HepG2 (cell line): ENCODE measurements around the gene SOX13. TPM values are rescaled to one million over a fixed set of nuclear protein-coding genes. Genes with fewer than 3 reads are reported as not detected.
A peak's percentile ranks its signal among the peaks of the same experiment; 100 is the strongest.

Experiments used
- ATAC-seq: fragments of 200-7000 bp; cut with Tn5 transposase; 3 replicates; pipeline ENCODE4 v1.9.1; 2020; ENCODE audit warnings: mild to moderate bottlenecking, moderate library complexity
- BruUV-seq: library from RNA; stranded (reverse); fragments of 400-500 nt; replicated peaks from 2 replicates; lab custom pipeline; 2021; lab: Mats Ljungman, UMichigan
- CTCF ChIA-PET: fragments of 300-600 bp; formaldehyde crosslinking; extraction: SDS; loops from one replicate; lab custom pipeline; 2021; ENCODE audit warnings: low total read pairs, inconsistent platforms, low intra/inter-chr PET ratio; lab: Yijun Ruan, JAX
- POLR2A ChIA-PET: fragments of 350-600 bp; sonication (Branson Sonifier 250); formaldehyde crosslinking; loops from one replicate; lab custom pipeline; 2020; ENCODE audit warnings: antibody characterized with exemption, inconsistent platforms; lab: Yijun Ruan, JAX
- DNase-seq: peaks from one replicate; pipeline ENCODE4 v3.0.0-alpha.2; 2015; ENCODE audit warnings: low spot score
- FAIRE-seq: peaks from 3 replicates; lab custom pipeline; 2011; peaks lifted over from hg19 to GRCh38; lab: Jason Lieb, UNC
- H2AFZ ChIP-seq: one replicate; pipeline ENCODE4 v1.6.1; 2011; ENCODE audit warnings: low read length, inconsistent platforms
- H3K27ac ChIP-seq: fragments of 300-600 bp; 3 replicates; pipeline ENCODE4 v1.8.0; 2011; ENCODE audit warnings: mixed run types, mild to moderate bottlenecking, mixed read lengths, low read length, inconsistent platforms; ENCODE audit not compliant: insufficient read depth; ENCODE audit errors: extremely low read length
- H3K27me3 ChIP-seq, 2 experiments: fragments of 200-600 bp in 1 of 2; 2 replicates in 1 of 2; 3 replicates in 1 of 2; pipeline versions ENCODE4 v1.6.0 to v1.8.0; 2011; ENCODE audit warnings: low read length in 2 of 2, mild to moderate bottlenecking in 2 of 2, moderate library complexity in 2 of 2, inconsistent platforms in 1 of 2; ENCODE audit not compliant: insufficient read depth in 2 of 2, control insufficient read depth in 1 of 2
- H3K36me3 ChIP-seq, 2 experiments: fragments of 200-600 bp in 1 of 2; replicated peaks in 1 of 2; 2 replicates in 1 of 2; 3 replicates in 1 of 2; pipeline versions ENCODE4 v1.5.1 to v1.8.0; 2011; ENCODE audit warnings: low read length in 2 of 2, inconsistent platforms in 1 of 2; ENCODE audit not compliant: insufficient read depth in 2 of 2, control insufficient read depth in 1 of 2
- H3K4me1 ChIP-seq: 2 replicates; pipeline ENCODE4 v1.5.1; 2012; ENCODE audit warnings: low read length, inconsistent platforms; ENCODE audit not compliant: insufficient read depth
- H3K4me2 ChIP-seq: 2 replicates; pipeline ENCODE4 v1.6.0; 2011; ENCODE audit warnings: low read depth, low read length, inconsistent platforms
- H3K4me3 ChIP-seq, 3 experiments: fragments of 200-600 bp in 1 of 3; sonication (generic), shearing (Covaris generic) in 1 of 3; replicated peaks in 1 of 3; 2 replicates each; pipeline ENCODE4 v1.5.1; 2011 to 2016; ENCODE audit warnings: low read length in 3 of 3, inconsistent platforms in 2 of 3, low read depth in 2 of 3, mild to moderate bottlenecking in 2 of 3, control low read depth in 1 of 3, mixed read lengths in 1 of 3; ENCODE audit not compliant: insufficient read depth in 1 of 3
- H3K79me2 ChIP-seq: one replicate; pipeline ENCODE4 v1.6.1; 2011; ENCODE audit warnings: low read length, inconsistent platforms; ENCODE audit not compliant: insufficient read depth
- H3K9ac ChIP-seq: 2 replicates; pipeline ENCODE4 v1.6.0; 2011; ENCODE audit warnings: mild to moderate bottlenecking, low read depth, low read length, inconsistent platforms; ENCODE audit not compliant: insufficient read depth
- H3K9me3 ChIP-seq: 2 replicates; pipeline ENCODE4 v1.5.1; 2012; ENCODE audit warnings: mild to moderate bottlenecking, low read length
- H4K20me1 ChIP-seq: 2 replicates; pipeline ENCODE4 v1.6.0; 2011; ENCODE audit warnings: inconsistent platforms, mild to moderate bottlenecking, low read length, moderate library complexity; ENCODE audit not compliant: insufficient read depth
- CHCHD3 ChIP-seq: sonication (generic); formaldehyde crosslinking; IDR thresholded peaks from 2 replicates; pipeline ENCODE4 v1.8.0; 2022; ENCODE audit warnings: mild to moderate bottlenecking, missing genetic modification reagents, moderate library complexity
- CREBL2 ChIP-seq: sonication (generic); formaldehyde crosslinking; IDR thresholded peaks from 2 replicates; pipeline ENCODE4 v1.8.1; 2023; ENCODE audit warnings: missing genetic modification reagents, mild to moderate bottlenecking, borderline replicate concordance
- DRAP1 ChIP-seq: IDR thresholded peaks from 2 replicates; pipeline ENCODE4 v1.6.1; 2016; ENCODE audit warnings: missing genetic modification reagents, missing compliant biosample characterization
- PAX8 ChIP-seq: sonication (generic); formaldehyde crosslinking; IDR thresholded peaks from 2 replicates; pipeline ENCODE4 v1.8.0; 2022; ENCODE audit warnings: mild to moderate bottlenecking, missing genetic modification reagents, borderline replicate concordance
- PHF21A ChIP-seq: sonication (generic); formaldehyde crosslinking; IDR thresholded peaks from 2 replicates; pipeline ENCODE4 v1.5.0; 2020; ENCODE audit warnings: mild to moderate bottlenecking, missing genetic modification reagents
- PLRG1 ChIP-seq: fragments of 450-650 bp; conservative IDR thresholded peaks from 2 replicates; pipeline ENCODE4 v1.6.1; 2016
- TAF15 ChIP-seq: fragments of 200-400 bp; formaldehyde crosslinking; IDR thresholded peaks from one replicate; pipeline ENCODE4 v1.6.1; 2018; ENCODE audit warnings: mild to moderate bottlenecking, low read depth, low read length; ENCODE audit not compliant: poor library complexity, severe bottlenecking
- TP53 ChIP-seq: sonication (generic); formaldehyde crosslinking; conservative IDR thresholded peaks from 2 replicates; pipeline ENCODE4 v1.4.0; 2020; ENCODE audit warnings: missing genetic modification reagents
- WIZ ChIP-seq: sonication (generic); formaldehyde crosslinking; IDR thresholded peaks from 2 replicates; pipeline ENCODE4 v1.5.1; 2020; ENCODE audit warnings: mild to moderate bottlenecking, missing genetic modification reagents
- ZBTB37 ChIP-seq: sonication (generic); formaldehyde crosslinking; IDR thresholded peaks from 2 replicates; pipeline ENCODE4 v1.4.0; 2020; ENCODE audit warnings: mild to moderate bottlenecking, missing genetic modification reagents
- ZFP41 ChIP-seq: sonication (generic); formaldehyde crosslinking; IDR thresholded peaks from 2 replicates; pipeline ENCODE4 v1.4.0; 2020; ENCODE audit warnings: mild to moderate bottlenecking, missing genetic modification reagents, borderline replicate concordance
- ZNF230 ChIP-seq: sonication (generic); formaldehyde crosslinking; IDR thresholded peaks from 2 replicates; pipeline ENCODE4 v1.4.0; 2020; ENCODE audit warnings: mild to moderate bottlenecking, missing genetic modification reagents
- ZNF44 ChIP-seq: sonication (generic); formaldehyde crosslinking; IDR thresholded peaks from 2 replicates; pipeline ENCODE4 v1.5.1; 2020; ENCODE audit warnings: mild to moderate bottlenecking, missing genetic modification reagents
- ZNF598 ChIP-seq: sonication (generic); formaldehyde crosslinking; IDR thresholded peaks from 2 replicates; pipeline ENCODE4 v1.5.1; 2020; ENCODE audit warnings: mild to moderate bottlenecking, missing genetic modification reagents, borderline replicate concordance
- ZNF678 ChIP-seq: sonication (generic); formaldehyde crosslinking; IDR thresholded peaks from 2 replicates; pipeline ENCODE4 v1.4.0; 2020; ENCODE audit warnings: mild to moderate bottlenecking, missing genetic modification reagents
- WGBS: methylation state at CpG from one replicate; pipeline ENCODE4 v1.1.6; 2017; ENCODE audit warnings: low lambda C conversion rate; 5-methylcytosine and 5-hydroxymethylcytosine counted together
- in situ Hi-C: cut with HindIII; loops from 2 replicates; pipeline ENCODE4 v1.10.0; 2017; ENCODE audit warnings: low pct_unique_long_range_greater_than_20kb; ENCODE audit not compliant: extremely low pct_ligation_motif_present
- intact Hi-C: fragments of 100-400 bp; cut with micrococcal nuclease; formaldehyde crosslinking; loops from one replicate; pipeline ENCODE4 v1.10.0; 2022; ENCODE audit not compliant: unreplicated experiment
- polyA plus RNA-seq, 8 experiments: library from polyadenylated mRNA; depleted of rRNA in 3 of 8; stranded (reverse) in 7 of 8; unstranded in 1 of 8; fragments of >200 nt; fragmentation: Illumina TruSeq in 4 of 8; extraction: Trizol in 4 of 8; gene quantifications; 2 replicates each; pipeline versions ENCODE4 v1.2.1 to v1.2.3, GENCODE V29; 2011 to 2016; ENCODE audit warnings: low read depth in 4 of 8, missing spikeins in 1 of 8, mixed read lengths in 1 of 8; ENCODE audit not compliant: insufficient read depth in 1 of 8
- total RNA-seq, 5 experiments: library from RNA; depleted of rRNA; stranded (reverse); fragments of >200 nt; fragmentation: Illumina TruSeq; extraction: Trizol; gene quantifications; 2 replicates each; pipeline ENCODE4 v1.2.3, GENCODE V29; 2016; ENCODE audit warnings: low read depth in 1 of 5
- TF ChIP-seq, protein P1 (sequence below): sonication (generic); formaldehyde crosslinking; IDR thresholded peaks from 2 replicates; pipeline ENCODE4 v1.4.0; 2020; ENCODE audit warnings: missing genetic modification reagents, borderline replicate concordance

Gene SOX13
- total and polyA plus RNA-seq, 2 of the 13 experiments (the other 11 are each of a cell fraction or from before 2014, with no cell fraction given) = 13.3 to 15.8 TPM

DNA sequence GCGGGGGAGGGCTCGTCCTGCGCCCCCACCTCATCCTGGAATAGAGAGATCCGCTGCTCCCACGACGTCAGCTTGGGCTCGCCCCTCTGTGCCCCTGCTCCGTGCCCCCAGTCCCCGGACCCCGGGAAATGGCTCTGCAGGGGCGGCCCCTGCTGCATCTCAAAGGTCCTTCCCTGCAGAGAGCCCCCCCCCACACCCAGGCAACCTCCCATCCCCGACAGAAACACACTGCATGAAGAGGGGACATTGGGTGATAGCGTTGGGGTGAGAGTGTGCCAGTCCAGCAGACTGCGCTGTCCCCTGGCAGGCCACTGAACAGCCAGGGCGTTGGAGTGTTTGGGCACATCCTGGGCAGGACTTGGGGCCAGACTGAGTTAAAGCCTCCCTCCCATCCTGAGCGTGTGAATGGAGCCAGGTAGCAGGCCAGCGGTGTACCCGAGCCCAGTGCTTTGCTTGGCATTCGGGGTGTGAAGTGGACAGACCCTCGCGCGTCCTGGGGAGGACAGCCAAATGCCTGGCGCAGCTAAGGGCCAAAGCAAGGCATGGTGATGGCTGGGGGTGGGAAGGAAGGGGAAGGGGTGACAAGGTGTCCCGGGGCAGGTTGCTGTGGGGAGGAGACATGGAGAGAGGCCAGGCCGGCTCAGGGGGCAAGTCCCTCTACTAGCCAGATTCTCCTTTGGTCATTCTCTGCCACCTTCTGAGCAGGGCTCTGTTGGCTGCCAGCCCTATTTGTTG lies 79.6 kb downstream of the SOX13 start (continued):
- TF ChIP-seq ZNF230 (CRISPR knock-in tag) (no peak), CHCHD3 (0 out of 2 replicates have a peak, but pooled peaks have one; percentile 35), ZNF44 (CRISPR knock-in tag) (0 out of 2 replicates have a peak, but pooled peaks have one; percentile 49), ZFP41 (CRISPR knock-in tag) (0 out of 2 replicates have a peak, but pooled peaks have one; percentile 36), PAX8 (CRISPR knock-in tag) (0 out of 2 replicates have a peak, but pooled peaks have one; percentile 56)

- peaks cover 32% of the 10 kb centered on the region for H3K4me1 ChIP-seq
- POLR2A ChIA-PET = interaction anchor here (1.1 kb wide), 1 partner anchor 9 kb away, joined by 3 read pairs; no protein-coding TSS in a partner anchor
- H3K36me3 ChIP-seq = no peaks in the 10 kb centered on the region
- in situ Hi-C loops (no loop called here), intact Hi-C loops (loop anchor here (10.0 kb wide), 1 partner anchor 221 kb away; no protein-coding TSS in a partner anchor)
- no peak overlapping the region for H3K4me3 ChIP-seq
- no peaks in the 10 kb centered on the region for H3K9me3 ChIP-seq
- no peaks in the 10 kb centered on the region for H3K79me2 ChIP-seq
- H3K27me3 ChIP-seq = peaks cover 2 to 8% of the 10 kb centered on the region in 2 experiments; a peak in 3 of 5 replicates
- FAIRE-seq = no peak
- H2AFZ ChIP-seq = no peak overlapping the region
- no peak overlapping the region for H3K4me2 ChIP-seq
- no peaks in the 10 kb centered on the region for H4K20me1 ChIP-seq
- no peak overlapping the region for H3K9ac ChIP-seq
- 74% methylated on average over 5 of the region's 5 CpGs for WGBS
- BruUV-seq = no TSS peak
- DNase-seq = no peak
- H3K27ac ChIP-seq = no peak overlapping the region
- no peak for ATAC-seq
- CTCF ChIA-PET = no interaction called here
- no peak for TF ChIP-seq ZNF598 (CRISPR knock-in tag)
- no peak for TF ChIP-seq WIZ (CRISPR knock-in tag)
- no peak for TF ChIP-seq PLRG1
- TF ChIP-seq, protein P1, sequence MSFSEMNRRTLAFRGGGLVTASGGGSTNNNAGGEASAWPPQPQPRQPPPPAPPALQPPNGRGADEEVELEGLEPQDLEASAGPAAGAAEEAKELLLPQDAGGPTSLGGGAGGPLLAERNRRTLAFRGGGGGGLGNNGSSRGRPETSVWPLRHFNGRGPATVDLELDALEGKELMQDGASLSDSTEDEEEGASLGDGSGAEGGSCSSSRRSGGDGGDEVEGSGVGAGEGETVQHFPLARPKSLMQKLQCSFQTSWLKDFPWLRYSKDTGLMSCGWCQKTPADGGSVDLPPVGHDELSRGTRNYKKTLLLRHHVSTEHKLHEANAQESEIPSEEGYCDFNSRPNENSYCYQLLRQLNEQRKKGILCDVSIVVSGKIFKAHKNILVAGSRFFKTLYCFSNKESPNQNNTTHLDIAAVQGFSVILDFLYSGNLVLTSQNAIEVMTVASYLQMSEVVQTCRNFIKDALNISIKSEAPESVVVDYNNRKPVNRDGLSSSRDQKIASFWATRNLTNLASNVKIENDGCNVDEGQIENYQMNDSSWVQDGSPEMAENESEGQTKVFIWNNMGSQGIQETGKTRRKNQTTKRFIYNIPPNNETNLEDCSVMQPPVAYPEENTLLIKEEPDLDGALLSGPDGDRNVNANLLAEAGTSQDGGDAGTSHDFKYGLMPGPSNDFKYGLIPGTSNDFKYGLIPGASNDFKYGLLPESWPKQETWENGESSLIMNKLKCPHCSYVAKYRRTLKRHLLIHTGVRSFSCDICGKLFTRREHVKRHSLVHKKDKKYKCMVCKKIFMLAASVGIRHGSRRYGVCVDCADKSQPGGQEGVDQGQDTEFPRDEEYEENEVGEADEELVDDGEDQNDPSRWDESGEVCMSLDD = no peak
- TF ChIP-seq PHF21A (CRISPR knock-in tag) = no peak
- no peak for TF ChIP-seq TP53
- TF ChIP-seq ZNF678 (CRISPR knock-in tag) = no peak
- TF ChIP-seq CREBL2 = no peak
- TF ChIP-seq DRAP1 (CRISPR knock-in tag) = no peak
- TF ChIP-seq TAF15 = no peak
- no peak for TF ChIP-seq ZBTB37 (CRISPR knock-in tag)
Measured at GRCh38 chr1:204153667-204154066, 80.8 kb downstream of the SOX13 start.
